Tibial nerve (tissue), 3 donors: ENCODE measurements around the gene RTBDN.

Source experiments
- POLR2A ChIP-seq, 2 donors: fragments of 450-650 bp; IDR thresholded peaks; one replicate each; pipeline ENCODE4 v1.6.1; 2017; ENCODE audit warnings: antibody characterized with exemption in 2 of 2, mild to moderate bottlenecking in 2 of 2, moderate library complexity in 2 of 2
- TF ChIP-seq, protein P1 (sequence below), 5 experiments: fragments of 200-600 bp in 3 of 5; fragments of 450-650 bp in 2 of 5; sonication (generic) in 3 of 5; IDR thresholded peaks; one replicate each; pipeline ENCODE4 v1.5.1; 2016 to 2019; ENCODE audit warnings: antibody characterized with exemption in 5 of 5, mild to moderate bottlenecking in 3 of 5, moderate library complexity in 2 of 5

GRCh38 chr19:12789098-12789903 lies 45.1 kb downstream of the RTBDN start:
- TF ChIP-seq, protein P1, sequence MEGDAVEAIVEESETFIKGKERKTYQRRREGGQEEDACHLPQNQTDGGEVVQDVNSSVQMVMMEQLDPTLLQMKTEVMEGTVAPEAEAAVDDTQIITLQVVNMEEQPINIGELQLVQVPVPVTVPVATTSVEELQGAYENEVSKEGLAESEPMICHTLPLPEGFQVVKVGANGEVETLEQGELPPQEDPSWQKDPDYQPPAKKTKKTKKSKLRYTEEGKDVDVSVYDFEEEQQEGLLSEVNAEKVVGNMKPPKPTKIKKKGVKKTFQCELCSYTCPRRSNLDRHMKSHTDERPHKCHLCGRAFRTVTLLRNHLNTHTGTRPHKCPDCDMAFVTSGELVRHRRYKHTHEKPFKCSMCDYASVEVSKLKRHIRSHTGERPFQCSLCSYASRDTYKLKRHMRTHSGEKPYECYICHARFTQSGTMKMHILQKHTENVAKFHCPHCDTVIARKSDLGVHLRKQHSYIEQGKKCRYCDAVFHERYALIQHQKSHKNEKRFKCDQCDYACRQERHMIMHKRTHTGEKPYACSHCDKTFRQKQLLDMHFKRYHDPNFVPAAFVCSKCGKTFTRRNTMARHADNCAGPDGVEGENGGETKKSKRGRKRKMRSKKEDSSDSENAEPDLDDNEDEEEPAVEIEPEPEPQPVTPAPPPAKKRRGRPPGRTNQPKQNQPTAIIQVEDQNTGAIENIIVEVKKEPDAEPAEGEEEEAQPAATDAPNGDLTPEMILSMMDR (IDR thresholded peaks at IDR 0.05): no peak
- no peak for TF ChIP-seq POLR2A (IDR thresholded peaks at IDR 0.05)
